Tibial artery (tissue), 4 donors: ENCODE measurements around the gene GTF2E1.

Experiments
- DNase-seq, 2 donors: peaks; one replicate each; pipeline ENCODE4 v3.0.0-alpha.2; 2019
- H3K27ac ChIP-seq, 2 donors: fragments of 200-600 bp; sonication (generic) in 1 of 2; 1 replicate in 1 of 2; 2 replicates in 1 of 2; pipeline ENCODE4 v1.5.1; 2018 to 2019; ENCODE audit warnings: mild to moderate bottlenecking in 1 of 2
- H3K27me3 ChIP-seq, 2 donors: fragments of 200-600 bp; sonication (generic) in 1 of 2; one replicate each; pipeline versions ENCODE4 v1.5.1 to v1.6.0; 2016 to 2019
- H3K36me3 ChIP-seq, 3 donors: fragments of 200-600 bp; sonication (generic) in 2 of 3; one replicate each; pipeline ENCODE4 v1.5.1; 2016 to 2019; ENCODE audit warnings: mild to moderate bottlenecking in 2 of 3
- H3K4me1 ChIP-seq, 4 donors: fragments of 200-600 bp; sonication (generic) in 2 of 4; 1 replicate in 3 of 4; 2 replicates in 1 of 4; pipeline ENCODE4 v1.5.1; 2016 to 2019
- H3K4me3 ChIP-seq, 2 donors: fragments of 200-600 bp; sonication (generic) in 1 of 2; 1 replicate in 1 of 2; 2 replicates in 1 of 2; pipeline ENCODE4 v1.5.1; 2018 to 2019; ENCODE audit warnings: mild to moderate bottlenecking in 2 of 2
- H3K9me3 ChIP-seq, 3 donors: fragments of 200-600 bp; sonication (generic) in 1 of 3; one replicate each; pipeline ENCODE4 v1.5.1; 2016 to 2019
- intact Hi-C: fragments of 100-400 bp; cut with DNase I; formaldehyde crosslinking; loops from one replicate; pipeline ENCODE4 v1.15.0; 2023; ENCODE audit warnings: low total_unique reads
- TF ChIP-seq, protein P1 (sequence below), 2 experiments: fragments of 200-600 bp in 1 of 2; fragments of 450-650 bp in 1 of 2; IDR thresholded peaks; one replicate each; pipeline ENCODE4 v1.5.1; 2017 to 2019; ENCODE audit warnings: antibody characterized with exemption in 2 of 2, mild to moderate bottlenecking in 1 of 2, moderate library complexity in 1 of 2

GTF2E1 gene

DNA sequence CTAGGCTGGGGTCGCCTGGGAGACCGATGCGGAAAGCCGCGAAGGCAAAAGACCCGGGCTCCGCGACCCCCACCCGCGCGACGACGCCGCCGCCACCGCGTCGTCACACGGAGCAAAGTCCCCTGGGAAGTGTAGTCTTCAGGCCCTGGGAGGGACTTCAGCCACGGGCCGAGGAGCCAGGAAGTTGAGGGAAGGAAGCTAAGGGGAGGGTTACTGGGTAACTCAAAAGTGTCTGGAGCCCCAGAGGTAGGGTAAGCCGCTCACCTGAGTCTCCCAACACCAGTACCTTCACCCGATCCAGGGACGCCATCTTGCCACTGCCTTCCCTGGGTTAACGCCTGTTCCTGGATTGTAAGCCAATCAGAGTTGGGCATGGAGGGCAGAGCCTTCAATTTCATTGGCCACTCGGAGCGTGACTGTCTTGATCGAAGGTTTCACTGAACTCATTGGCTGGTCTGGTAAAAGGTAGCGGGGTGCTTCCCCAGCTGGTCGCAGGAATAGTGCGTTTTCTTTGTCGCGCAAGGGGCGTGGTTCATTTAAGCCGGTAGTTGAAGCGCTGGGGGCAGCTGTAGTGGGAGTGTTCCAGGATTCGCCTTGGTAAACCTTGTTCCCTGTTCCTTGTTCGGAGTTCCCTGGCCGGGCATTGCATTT is at the start of gene GTF2E1, which contains the start of gene RABL3:
GTF2E1 (plus strand) TSS at position 547 of the 651 bp plus-strand sequence. CDS start 7,809 bp downstream, outside the sequence.
RABL3 (minus strand) TSS at position 319 of the 651 bp plus-strand sequence; CDS start at position 310, 9 bp downstream.
- peak within 1 kb of the TSS; percentile 89 to 91 for H3K27ac ChIP-seq
- peak within 1 kb of the TSS; percentile 68 to 93 for H3K4me3 ChIP-seq
- H3K4me1 ChIP-seq = peaks cover 0 to 18% (median 12%) of the 10 kb centered on the region in 4 donors
- intact Hi-C loops = loop anchor here (5.0 to 10.0 kb wide), 4 partner anchors 145 to 1002 kb away; partner anchors contain the start of genes GOLGB1, GSK3B and NDUFB4
- no peaks in the 10 kb centered on the region for H3K27me3 ChIP-seq
- peak; percentile 98 for DNase-seq
- TF ChIP-seq, protein P1, sequence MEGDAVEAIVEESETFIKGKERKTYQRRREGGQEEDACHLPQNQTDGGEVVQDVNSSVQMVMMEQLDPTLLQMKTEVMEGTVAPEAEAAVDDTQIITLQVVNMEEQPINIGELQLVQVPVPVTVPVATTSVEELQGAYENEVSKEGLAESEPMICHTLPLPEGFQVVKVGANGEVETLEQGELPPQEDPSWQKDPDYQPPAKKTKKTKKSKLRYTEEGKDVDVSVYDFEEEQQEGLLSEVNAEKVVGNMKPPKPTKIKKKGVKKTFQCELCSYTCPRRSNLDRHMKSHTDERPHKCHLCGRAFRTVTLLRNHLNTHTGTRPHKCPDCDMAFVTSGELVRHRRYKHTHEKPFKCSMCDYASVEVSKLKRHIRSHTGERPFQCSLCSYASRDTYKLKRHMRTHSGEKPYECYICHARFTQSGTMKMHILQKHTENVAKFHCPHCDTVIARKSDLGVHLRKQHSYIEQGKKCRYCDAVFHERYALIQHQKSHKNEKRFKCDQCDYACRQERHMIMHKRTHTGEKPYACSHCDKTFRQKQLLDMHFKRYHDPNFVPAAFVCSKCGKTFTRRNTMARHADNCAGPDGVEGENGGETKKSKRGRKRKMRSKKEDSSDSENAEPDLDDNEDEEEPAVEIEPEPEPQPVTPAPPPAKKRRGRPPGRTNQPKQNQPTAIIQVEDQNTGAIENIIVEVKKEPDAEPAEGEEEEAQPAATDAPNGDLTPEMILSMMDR (IDR thresholded peaks at IDR 0.05) = no peak
- no peaks in the 10 kb centered on the region for H3K9me3 ChIP-seq
- peaks cover 11 to 16% (median 15%) of the 10 kb centered on the region in 3 donors for H3K36me3 ChIP-seq

- Histone ChIP-seq H3K9me3 (no peaks in the 10 kb centered on the region), H3K27ac (no peak overlapping the region), H3K27me3 (no peaks in the 10 kb centered on the region), H3K4me3 (no peak overlapping the region), H3K4me1 (no peaks in the 10 kb centered on the region), H3K36me3 (peaks cover 20 to 32% (median 26%) of the 10 kb centered on the region in 3 donors)
- TF ChIP-seq, protein P1 (IDR thresholded peaks at IDR 0.05) = no peak
- no peak for DNase-seq
- intact Hi-C loops = no loop called here
Measured at GRCh38 chr3:120693439-120694171, 48.9 kb upstream of the GTF2E1 start.

DNA sequence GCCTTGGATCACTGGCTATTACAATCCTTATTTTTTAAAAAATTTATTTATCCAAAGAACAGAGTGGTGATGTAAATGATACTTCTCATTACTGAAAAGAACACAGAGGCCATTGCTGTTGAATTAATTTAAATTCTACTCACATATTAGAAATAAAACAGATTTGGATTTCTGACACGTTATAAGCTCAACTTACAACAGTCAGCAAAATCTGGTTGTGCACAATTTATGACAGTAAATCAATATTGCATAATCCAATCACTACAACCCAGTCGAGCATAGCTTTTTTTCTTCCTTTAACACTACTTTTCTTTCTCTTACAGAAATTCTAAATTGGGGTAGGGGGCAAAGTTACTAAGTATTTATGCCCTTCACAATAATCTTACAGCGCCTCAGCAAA is 43.2 kb upstream of the GTF2E1 start:
- DNase-seq = no peak
- TF ChIP-seq, protein P1 (IDR thresholded peaks at IDR 0.05) = no peak

DNA sequence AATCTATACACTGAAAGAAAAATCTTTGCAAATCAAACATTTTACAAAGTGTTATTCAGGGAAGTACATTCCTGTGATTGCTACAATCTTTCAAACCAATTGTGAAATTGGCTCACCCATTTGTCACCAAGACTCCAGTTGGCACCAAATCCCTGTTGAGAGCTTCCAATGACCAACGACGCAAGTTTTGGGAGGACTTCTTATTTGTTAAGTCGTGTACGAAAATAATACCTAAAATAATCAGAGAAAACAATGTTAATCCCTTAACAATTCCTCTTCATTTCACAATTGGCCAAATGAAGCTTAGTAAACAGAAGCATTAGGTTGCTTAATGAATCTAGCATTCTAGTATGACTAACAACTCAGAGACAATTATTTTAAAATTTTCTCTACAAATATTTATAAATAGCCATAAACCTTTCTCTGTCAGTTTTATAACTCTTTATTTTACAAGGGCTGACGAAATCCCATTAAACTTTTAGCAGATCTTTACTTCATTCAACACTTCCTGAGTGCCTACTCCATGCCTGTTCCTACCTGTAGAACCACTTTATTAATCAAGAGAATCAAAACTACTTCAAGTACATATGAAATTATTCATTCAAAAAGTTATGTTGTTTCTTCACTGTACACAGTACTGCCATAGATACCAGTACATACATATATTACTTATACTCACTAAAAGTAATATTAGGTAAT is 36.5 kb upstream of the GTF2E1 start:
- H3K4me3 ChIP-seq = no peak overlapping the region
- no peak for DNase-seq
- H3K9me3 ChIP-seq = peaks cover 0 to 4% (median 0%) of the 10 kb centered on the region in 3 donors
- TF ChIP-seq, protein P1 (IDR thresholded peaks at IDR 0.05) = no peak
- intact Hi-C loops = no loop called here
- H3K27me3 ChIP-seq = no peaks in the 10 kb centered on the region
- no peak overlapping the region for H3K27ac ChIP-seq
- H3K36me3 ChIP-seq = peaks cover 28 to 32% (median 32%) of the 10 kb centered on the region in 3 donors
- H3K4me1 ChIP-seq = no peaks in the 10 kb centered on the region

More for the DNA sequence above, 43.2 kb upstream of the GTF2E1 start:
- Histone ChIP-seq H3K27ac (no peak overlapping the region), H3K27me3 (no peaks in the 10 kb centered on the region), H3K4me1 (no peaks in the 10 kb centered on the region), H3K36me3 (peaks cover 27 to 34% (median 32%) of the 10 kb centered on the region in 3 donors), H3K4me3 (no peak overlapping the region), H3K9me3 (peaks cover 0 to 4% (median 0%) of the 10 kb centered on the region in 3 donors)
- intact Hi-C loops = no loop called here

DNA sequence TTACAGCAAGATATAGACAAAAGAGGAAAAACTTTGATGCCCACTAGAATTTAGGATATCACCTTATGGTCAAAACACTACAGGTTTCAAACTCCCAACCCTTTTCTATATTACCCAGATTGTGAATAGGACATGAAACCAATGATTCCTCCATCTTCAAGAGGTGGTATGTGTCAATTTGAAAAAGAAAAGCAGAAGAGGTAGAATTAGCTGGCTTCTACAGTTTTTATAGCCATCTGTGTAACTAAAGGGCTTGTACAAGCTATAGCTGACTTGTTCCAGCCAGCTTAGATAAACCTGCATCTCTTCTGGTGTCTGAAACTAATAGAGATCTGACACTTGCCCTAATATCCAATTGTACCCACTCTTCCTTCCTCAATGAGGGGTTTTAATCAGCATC is 35.6 kb upstream of the GTF2E1 start:
- Histone ChIP-seq H3K27ac (no peak overlapping the region), H3K4me3 (no peak overlapping the region), H3K36me3 (peaks cover 28 to 32% (median 32%) of the 10 kb centered on the region in 3 donors), H3K9me3 (peaks cover 0 to 4% (median 0%) of the 10 kb centered on the region in 3 donors), H3K4me1 (no peaks in the 10 kb centered on the region), H3K27me3 (no peaks in the 10 kb centered on the region)
- intact Hi-C loops = no loop called here
- no peak for DNase-seq
- TF ChIP-seq, protein P1 (IDR thresholded peaks at IDR 0.05) = no peak
